Measurements from ENCODE around the gene CREB5. TPM values are rescaled to one million over a fixed set of nuclear protein-coding genes. Genes with fewer than 3 reads are reported as not detected.

CREB5 gene
- total RNA-seq, 1 experiment from 2014 or later: 0.49 TPM

- BruUV-seq (replicated peaks): no TSS peak
These were observed 435.4 kb downstream of the CREB5 start for GRCh38 chr7:28847681-28848080.

More at GRCh38 chr7:28847681-28848080, 435.4 kb downstream of the CREB5 start:
- no peaks in the 10 kb centered on the region for H3K9me3 ChIP-seq (ENCODE audit: control insufficient read depth in 1 of 2, insufficient read depth in 1 of 2, low read depth in 1 of 2, low read length in 2 of 2)
- no peak for ATAC-seq
- peaks cover 18% of the 10 kb centered on the region for H3K27me3 ChIP-seq (ENCODE audit: insufficient read depth, low read length)
- intact Hi-C loops (cut with micrococcal nuclease): no loop called here
- no peaks in the 10 kb centered on the region for H3K4me1 ChIP-seq (ENCODE audit: control insufficient read depth in 1 of 2, insufficient read depth in 2 of 2, low read length in 2 of 2)
- no peak overlapping the region for H3K4me2 ChIP-seq (ENCODE audit: low read length)
- H3K9me2 ChIP-seq (ENCODE audit: insufficient read depth): no peaks in the 10 kb centered on the region
- no peaks in the 10 kb centered on the region for H3K36me3 ChIP-seq (ENCODE audit: control insufficient read depth in 1 of 2, insufficient read depth in 2 of 2, low read length in 2 of 2)
- ChIA-PET POLR2A (no interaction called here), CTCF (no interaction called here), RAD21 (ENCODE audit: low non-redundant PET in 1 of 2, low total read pairs in 2 of 2, uncharacterized antibody in 2 of 2, unreplicated experiment in 2 of 2) (no interaction called here)
- no peak overlapping the region for H3K9ac ChIP-seq (ENCODE audit: low read length)
- no peak overlapping the region for H3K27ac ChIP-seq (ENCODE audit: low read depth, low read length)
- no peak overlapping the region for H3K4me3 ChIP-seq (replicated peaks in 1 of 2; ENCODE audit: low read depth in 1 of 2, low read length in 2 of 2)
- no peak for TF ChIP-seq CEBPB (IDR thresholded peaks at IDR 0.05; ENCODE audit: low read depth)
- no peak for TF ChIP-seq REST (IDR thresholded peaks at IDR 0.05; ENCODE audit: low read depth)
- TF ChIP-seq SRF (IDR thresholded peaks at IDR 0.05; ENCODE audit: low read depth): no peak
- no peak for TF ChIP-seq EZH2 (IDR thresholded peaks at IDR 0.05)
- H3K79me2 ChIP-seq (ENCODE audit: insufficient read depth, low read length): no peaks in the 10 kb centered on the region
- no peak overlapping the region for H2AFZ ChIP-seq (ENCODE audit: low read depth, low read length, poor library complexity, severe bottlenecking)
- no peak for DNase-seq (ENCODE audit: low read depth, low spot score)
- no peaks in the 10 kb centered on the region for H4K20me1 ChIP-seq (ENCODE audit: insufficient read depth)
